B cell (primary cell): Measurements from ENCODE around the gene CATSPER1. TPM values are rescaled to one million over a fixed set of nuclear protein-coding genes. Genes with fewer than 3 reads are reported as not detected.

Experiments
- ATAC-seq: fragments of 200-7000 bp; cut with Tn5 transposase; one replicate; pipeline ENCODE4 v1.10.0; 2021; ENCODE audit warnings: low read depth, mild to moderate bottlenecking, moderate number of reproducible peaks, moderate library complexity
- CTCF ChIA-PET: fragments of 350-600 bp; sonication (Branson Sonifier 250); formaldehyde crosslinking; loops from one replicate; lab custom pipeline; 2021; ENCODE audit warnings: antibody characterized with exemption, inconsistent platforms; lab: Charles Lee
- POLR2A ChIA-PET: fragments of 350-600 bp; sonication (Branson Sonifier 250); formaldehyde crosslinking; loops from one replicate; lab custom pipeline; 2021; ENCODE audit warnings: antibody characterized with exemption; lab: Charles Lee
- DNase-seq: peaks from one replicate; pipeline ENCODE4 v3.0.0; 2013
- H2AFZ ChIP-seq: 2 replicates; pipeline ENCODE4 v1.6.1; 2012; ENCODE audit warnings: mild to moderate bottlenecking, low read depth, low read length; ENCODE audit not compliant: insufficient read depth, poor library complexity, severe bottlenecking
- H3K27ac ChIP-seq, 2 donors: 1 replicate in 1 of 2; 2 replicates in 1 of 2; pipeline ENCODE4 v1.5.1; 2012 to 2013; ENCODE audit warnings: low read length in 2 of 2, mild to moderate bottlenecking in 2 of 2, moderate library complexity in 1 of 2
- H3K27me3 ChIP-seq, 4 experiments: fragments of 200-600 bp in 1 of 4; sonication (generic) in 1 of 4; replicated peaks in 1 of 4; 1 replicate in 2 of 4; 2 replicates in 2 of 4; pipeline versions ENCODE4 v1.6.1 to v1.7.0; 2013 to 2016; ENCODE audit warnings: low read length in 3 of 4, mild to moderate bottlenecking in 2 of 4, mixed read lengths in 1 of 4, moderate library complexity in 1 of 4; ENCODE audit not compliant: insufficient read depth in 4 of 4, control insufficient read depth in 3 of 4; ENCODE audit errors: control extremely low read depth in 1 of 4
- H3K36me3 ChIP-seq, 2 experiments: replicated peaks in 1 of 2; 1 replicate in 1 of 2; 2 replicates in 1 of 2; pipeline versions ENCODE4 v1.6.1 to v1.7.1; 2013; ENCODE audit warnings: low read length in 1 of 2; ENCODE audit not compliant: insufficient read depth in 2 of 2, control insufficient read depth in 1 of 2; ENCODE audit errors: control extremely low read depth in 1 of 2, extremely low read depth in 1 of 2
- H3K4me1 ChIP-seq, 2 donors: fragments of 200-600 bp in 1 of 2; sonication (generic) in 1 of 2; 1 replicate in 1 of 2; 2 replicates in 1 of 2; pipeline versions ENCODE4 v1.5.1 to v1.6.1; 2013 to 2017; ENCODE audit warnings: low read length in 2 of 2; ENCODE audit not compliant: control insufficient read depth in 2 of 2, insufficient read depth in 2 of 2
- H3K4me2 ChIP-seq: replicated peaks from 2 replicates; pipeline ENCODE3; 2012; ENCODE audit warnings: mild to moderate bottlenecking, low read depth, low read length; ENCODE audit not compliant: poor library complexity, severe bottlenecking
- H3K4me3 ChIP-seq, 5 experiments: fragments of 200-600 bp in 1 of 5; sonication (generic) in 1 of 5; 1 replicate in 3 of 5; 2 replicates in 2 of 5; pipeline versions ENCODE4 v1.5.1 to v1.7.0; 2011 to 2016; ENCODE audit warnings: low read length in 4 of 5, mild to moderate bottlenecking in 4 of 5, low read depth in 2 of 5, control low read depth in 1 of 5, moderate library complexity in 1 of 5; ENCODE audit not compliant: insufficient read depth in 1 of 5; ENCODE audit errors: control extremely low read depth in 1 of 5, extremely low read depth in 1 of 5
- H3K79me2 ChIP-seq: fragments of 200-600 bp; sonication (generic); one replicate; pipeline ENCODE4 v1.6.0; 2016; ENCODE audit warnings: low read length; ENCODE audit not compliant: control insufficient read depth, insufficient read depth
- H3K9ac ChIP-seq: fragments of 200-600 bp; sonication (generic); 2 replicates; pipeline ENCODE4 v1.6.1; 2017; ENCODE audit warnings: mild to moderate bottlenecking, low read length, moderate library complexity
- H3K9me3 ChIP-seq, 3 donors: one replicate each; pipeline versions ENCODE4 v1.6.1 to v1.7.1; 2013; ENCODE audit warnings: low read length in 2 of 3; ENCODE audit not compliant: control insufficient read depth in 2 of 3, insufficient read depth in 1 of 3; ENCODE audit errors: control extremely low read depth in 1 of 3
- H4K20me1 ChIP-seq: 2 replicates; pipeline ENCODE4 v1.6.0; 2012; ENCODE audit warnings: mild to moderate bottlenecking, low read length; ENCODE audit not compliant: insufficient read depth, control insufficient read depth, poor library complexity, severe bottlenecking
- H3K27ac Mint-ChIP-seq: one replicate; pipeline ENCODE4 v1.8.0; 2021; ENCODE audit warnings: mixed read lengths
- H3K27me3 Mint-ChIP-seq: one replicate; pipeline ENCODE4 v1.8.0; 2021; ENCODE audit warnings: mixed read lengths
- H3K4me1 Mint-ChIP-seq: one replicate; pipeline ENCODE4 v1.8.0; 2021; ENCODE audit warnings: mixed read lengths
- H3K4me3 Mint-ChIP-seq: one replicate; pipeline ENCODE4 v1.8.0; 2021; ENCODE audit warnings: mixed read lengths
- H3K9me3 Mint-ChIP-seq: one replicate; pipeline ENCODE4 v1.8.0; 2022; ENCODE audit warnings: mixed read lengths; ENCODE audit not compliant: insufficient read depth
- CTCF ChIP-seq: fragments of 200-600 bp; IDR thresholded peaks from one replicate; pipeline ENCODE4 v1.8.0; 2022; ENCODE audit warnings: antibody characterized with exemption, mild to moderate bottlenecking
- EZH2 ChIP-seq: IDR thresholded peaks from 2 replicates; pipeline ENCODE4 v1.6.1; 2012; ENCODE audit warnings: borderline replicate concordance, low read depth, mild to moderate bottlenecking, moderate library complexity, low read length; ENCODE audit not compliant: insufficient read depth, poor library complexity, severe bottlenecking
- WGBS: methylation state at CpG from one replicate; pipeline ENCODE4 v1.1.5; 2013; ENCODE audit warnings: missing lambda C conversion rate; ENCODE audit not compliant: insufficient coverage; 5-methylcytosine and 5-hydroxymethylcytosine counted together
- intact Hi-C: fragments of 100-400 bp; cut with micrococcal nuclease; formaldehyde crosslinking; loops from one replicate; pipeline ENCODE4 v1.10.0; 2022
- polyA plus RNA-seq: library from polyadenylated mRNA; depleted of rRNA; stranded (reverse); fragments of >200 nt; gene quantifications from 2 replicates; pipeline ENCODE4 v1.2.3, GENCODE V29; 2012
- total RNA-seq, 2 donors: library from RNA; stranded (reverse); fragments of 120-200 nt in 1 of 2; gene quantifications; 1 replicate in 1 of 2; 2 replicates in 1 of 2; pipeline versions ENCODE4 v1.2.3 to v1.2.4, GENCODE V29; 2013 to 2022

CATSPER1 gene
- total and polyA plus RNA-seq, 2 donors (not counting 1 experiment from before 2014, with no cell fraction given) = not detected

DNA sequence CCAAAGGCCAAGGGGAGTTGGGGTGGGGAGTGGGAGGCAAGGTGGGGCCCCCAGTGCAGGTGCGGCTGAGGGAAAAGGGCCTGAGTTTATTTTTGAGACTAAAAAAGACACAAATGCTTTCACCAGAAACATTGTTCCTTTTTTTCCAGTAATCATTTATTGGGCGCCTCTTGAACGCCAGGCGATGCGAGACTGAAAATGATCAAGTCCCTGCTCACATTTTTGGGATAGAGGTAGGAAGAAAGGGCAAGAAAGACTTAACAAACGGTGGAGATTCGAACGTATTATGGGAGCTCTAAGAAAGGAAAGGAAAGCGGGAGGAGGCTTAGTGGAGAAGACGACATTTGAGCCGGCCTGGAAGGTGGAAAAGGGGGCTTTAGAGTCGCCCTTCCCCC lies 25.1 kb upstream of the CATSPER1 start:
- peak overlapping the region; percentile 93 for H3K4me2 ChIP-seq
- Mint-ChIP-seq H3K27ac (peak overlapping the region; percentile 96), H3K27me3 (peaks cover 12% of the 10 kb centered on the region), H3K9me3 (no peaks in the 10 kb centered on the region), H3K4me1 (peaks cover 29% of the 10 kb centered on the region), H3K4me3 (peak overlapping the region; percentile 99)
- peaks cover 23% of the 10 kb centered on the region for H4K20me1 ChIP-seq
- no peak for DNase-seq
- TF ChIP-seq CTCF = no peak
- no peak for TF ChIP-seq EZH2
- H3K27me3 ChIP-seq = peaks cover 0 to 33% (median 5%) of the 10 kb centered on the region in 4 experiments
- 20% methylated on average over 10 of the region's 12 CpGs for WGBS
- CTCF ChIA-PET = interaction anchor here (0.7 to 8.0 kb wide), 5 partner anchors 17 to 93 kb away, joined by 3 to 78 read pairs (median 4); partner anchors contain the start of gene PACS1
- peaks cover 25 to 29% of the 10 kb centered on the region in 2 donors for H3K4me1 ChIP-seq
- POLR2A ChIA-PET = interaction anchor here (0.6 to 1.7 kb wide), 5 partner anchors 18 to 216 kb away, joined by 3 to 8 read pairs (median 5); partner anchors contain the start of gene BANF1
- H3K9ac ChIP-seq = peak overlapping the region; percentile 92
- ATAC-seq = no peak
- H3K27ac ChIP-seq = peak overlapping the region; percentile 61 to 85
- intact Hi-C loops = loop anchor here (5.0 kb wide), 1 partner anchor 179 kb away; the partner anchor contains the start of gene EFEMP2
- peak overlapping the region; percentile 42 to 99 (median 79) for H3K4me3 ChIP-seq
- peaks cover 67% of the 10 kb centered on the region for H3K79me2 ChIP-seq
- H2AFZ ChIP-seq = peak overlapping the region; percentile 87
- no peaks in the 10 kb centered on the region for H3K9me3 ChIP-seq
- peaks cover 0 to 26% of the 10 kb centered on the region in 2 experiments for H3K36me3 ChIP-seq

- POLR2A ChIA-PET = interaction anchor here (0.6 to 1.7 kb wide), 4 partner anchors 19 to 270 kb away, joined by 3 to 5 read pairs (median 4); partner anchors contain the start of gene AP5B1
- TF ChIP-seq CTCF (no peak), EZH2 (no peak)
- Histone ChIP-seq H3K27me3 (peaks cover 0 to 35% (median 5%) of the 10 kb centered on the region in 4 experiments), H3K4me2 (no peak overlapping the region), H2AFZ (peak overlapping the region; percentile 87), H3K79me2 (peaks cover 61% of the 10 kb centered on the region), H4K20me1 (peaks cover 22% of the 10 kb centered on the region), H3K36me3 (peaks cover 0 to 20% of the 10 kb centered on the region in 2 experiments), H3K9me3 (no peaks in the 10 kb centered on the region), H3K9ac (no peak overlapping the region), H3K4me3 (no peak overlapping the region), H3K27ac (peak overlapping the region; percentile 61 to 85), H3K4me1 (peaks cover 25 to 29% of the 10 kb centered on the region in 2 donors)
- peak overlapping the region; percentile 96 for H3K27ac Mint-ChIP-seq
- no peaks in the 10 kb centered on the region for H3K9me3 Mint-ChIP-seq
- ATAC-seq = no peak
- peaks cover 30% of the 10 kb centered on the region for H3K4me1 Mint-ChIP-seq
- intact Hi-C loops = loop anchor here (5.0 kb wide), 1 partner anchor 178 kb away; the partner anchor contains the start of gene EFEMP2
- peak overlapping the region; percentile 99 for H3K4me3 Mint-ChIP-seq
- DNase-seq = no peak
- WGBS = 100% methylated on average over 2 of the region's 5 CpGs
- CTCF ChIA-PET = interaction anchor here (0.7 to 8.0 kb wide), 4 partner anchors 17 to 171 kb away, joined by 3 to 78 read pairs (median 4); partner anchors contain the start of gene PACS1
- H3K27me3 Mint-ChIP-seq = peaks cover 12% of the 10 kb centered on the region
Observed at GRCh38 chr11:66050581-66051231, 24.4 kb upstream of the CATSPER1 start.
